ENCODE measurements around the gene ALPL.

The ALPL gene

DNA sequence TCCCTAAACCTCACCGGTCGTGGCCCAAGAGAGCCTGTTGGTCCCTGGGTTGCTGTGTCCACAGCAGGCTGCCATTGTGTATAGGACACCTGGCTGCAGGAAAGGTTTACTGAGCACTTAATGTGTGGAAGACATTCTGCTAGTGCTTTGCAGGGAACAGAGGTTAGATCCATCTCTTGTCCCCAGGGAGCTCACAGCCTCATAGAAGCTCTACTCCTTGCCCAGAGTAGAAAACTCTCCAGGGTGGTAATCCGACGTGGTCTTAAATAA is 16.9 kb upstream of the ALPL start:
- Histone ChIP-seq H3K27me3 (ENCODE audit: insufficient read depth, low read length) (no peaks in the 10 kb centered on the region), H3K79me2 (ENCODE audit: insufficient read depth, low read length) (no peaks in the 10 kb centered on the region), H3K4me1 (ENCODE audit: insufficient read depth, low read length, severe bottlenecking) (peaks cover 3% of the 10 kb centered on the region), H3K4me3 (ENCODE audit: low read depth, low read length, poor library complexity, severe bottlenecking) (no peak overlapping the region), H3K36me3 (ENCODE audit: insufficient read depth, low read length) (no peaks in the 10 kb centered on the region), H3K9ac (ENCODE audit: low read length) (no peak overlapping the region), H3K9me3 (ENCODE audit: low read length) (no peaks in the 10 kb centered on the region), H4K20me1 (ENCODE audit: insufficient read depth, low read length) (no peaks in the 10 kb centered on the region), H3K27ac (ENCODE audit: low read depth, low read length, poor library complexity, severe bottlenecking) (no peak overlapping the region), H3K4me2 (ENCODE audit: low read length) (no peak overlapping the region), H3K9me2 (ENCODE audit: low read depth, low read length) (no peaks in the 10 kb centered on the region), H3F3A (ENCODE audit: insufficient read depth, low read length) (no peaks in the 10 kb centered on the region), H2AFZ (ENCODE audit: low read length) (no peak overlapping the region)
- no peak for TF ChIP-seq EZH2 (IDR thresholded peaks at IDR 0.05; ENCODE audit: borderline replicate concordance, low read length)
- TF ChIP-seq, protein P1, sequence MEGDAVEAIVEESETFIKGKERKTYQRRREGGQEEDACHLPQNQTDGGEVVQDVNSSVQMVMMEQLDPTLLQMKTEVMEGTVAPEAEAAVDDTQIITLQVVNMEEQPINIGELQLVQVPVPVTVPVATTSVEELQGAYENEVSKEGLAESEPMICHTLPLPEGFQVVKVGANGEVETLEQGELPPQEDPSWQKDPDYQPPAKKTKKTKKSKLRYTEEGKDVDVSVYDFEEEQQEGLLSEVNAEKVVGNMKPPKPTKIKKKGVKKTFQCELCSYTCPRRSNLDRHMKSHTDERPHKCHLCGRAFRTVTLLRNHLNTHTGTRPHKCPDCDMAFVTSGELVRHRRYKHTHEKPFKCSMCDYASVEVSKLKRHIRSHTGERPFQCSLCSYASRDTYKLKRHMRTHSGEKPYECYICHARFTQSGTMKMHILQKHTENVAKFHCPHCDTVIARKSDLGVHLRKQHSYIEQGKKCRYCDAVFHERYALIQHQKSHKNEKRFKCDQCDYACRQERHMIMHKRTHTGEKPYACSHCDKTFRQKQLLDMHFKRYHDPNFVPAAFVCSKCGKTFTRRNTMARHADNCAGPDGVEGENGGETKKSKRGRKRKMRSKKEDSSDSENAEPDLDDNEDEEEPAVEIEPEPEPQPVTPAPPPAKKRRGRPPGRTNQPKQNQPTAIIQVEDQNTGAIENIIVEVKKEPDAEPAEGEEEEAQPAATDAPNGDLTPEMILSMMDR (IDR thresholded peaks at IDR 0.05; ENCODE audit: low read length), result no peak

DNA sequence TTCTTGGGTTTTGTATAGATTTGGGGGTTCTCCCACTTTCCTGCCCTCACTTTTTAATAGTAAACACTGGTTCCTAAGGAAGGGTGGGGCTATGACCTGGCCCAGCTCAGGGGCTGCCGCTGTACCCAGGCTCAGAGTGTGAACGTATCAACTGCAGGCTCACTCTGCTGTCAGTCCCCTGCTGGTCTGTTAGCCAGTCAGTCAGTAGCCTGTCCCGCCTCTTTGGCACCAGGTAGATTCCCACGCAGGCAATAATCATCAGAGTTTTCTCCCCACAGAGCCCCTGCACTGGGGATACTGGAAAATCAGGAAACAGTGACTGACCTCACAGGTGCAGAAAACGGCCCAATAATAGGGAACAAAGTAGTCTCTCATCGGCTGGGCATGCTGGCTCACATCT is 15.0 kb upstream of the ALPL start:
- Histone ChIP-seq H3K4me2 (ENCODE audit: low read length) (no peak overlapping the region), H3K36me3 (ENCODE audit: insufficient read depth, low read length) (no peaks in the 10 kb centered on the region), H3K9me3 (ENCODE audit: low read length) (no peaks in the 10 kb centered on the region), H3K9ac (ENCODE audit: low read length) (no peak overlapping the region), H3K27me3 (ENCODE audit: insufficient read depth, low read length) (peaks cover 2% of the 10 kb centered on the region; the same call in 1 of the 2 replicates), H3K4me3 (ENCODE audit: low read depth, low read length, poor library complexity, severe bottlenecking) (no peak overlapping the region), H3K27ac (ENCODE audit: low read depth, low read length, poor library complexity, severe bottlenecking) (no peak overlapping the region), H3K9me2 (ENCODE audit: low read depth, low read length) (no peaks in the 10 kb centered on the region), H4K20me1 (ENCODE audit: insufficient read depth, low read length) (no peaks in the 10 kb centered on the region), H3F3A (ENCODE audit: insufficient read depth, low read length) (no peaks in the 10 kb centered on the region), H3K4me1 (ENCODE audit: insufficient read depth, low read length, severe bottlenecking) (no peaks in the 10 kb centered on the region), H3K79me2 (ENCODE audit: insufficient read depth, low read length) (no peaks in the 10 kb centered on the region), H2AFZ (ENCODE audit: low read length) (no peak overlapping the region)
- no peak for TF ChIP-seq EZH2 (IDR thresholded peaks at IDR 0.05; ENCODE audit: borderline replicate concordance, low read length)
- TF ChIP-seq, protein P1 (IDR thresholded peaks at IDR 0.05; ENCODE audit: low read length), result no peak

DNA sequence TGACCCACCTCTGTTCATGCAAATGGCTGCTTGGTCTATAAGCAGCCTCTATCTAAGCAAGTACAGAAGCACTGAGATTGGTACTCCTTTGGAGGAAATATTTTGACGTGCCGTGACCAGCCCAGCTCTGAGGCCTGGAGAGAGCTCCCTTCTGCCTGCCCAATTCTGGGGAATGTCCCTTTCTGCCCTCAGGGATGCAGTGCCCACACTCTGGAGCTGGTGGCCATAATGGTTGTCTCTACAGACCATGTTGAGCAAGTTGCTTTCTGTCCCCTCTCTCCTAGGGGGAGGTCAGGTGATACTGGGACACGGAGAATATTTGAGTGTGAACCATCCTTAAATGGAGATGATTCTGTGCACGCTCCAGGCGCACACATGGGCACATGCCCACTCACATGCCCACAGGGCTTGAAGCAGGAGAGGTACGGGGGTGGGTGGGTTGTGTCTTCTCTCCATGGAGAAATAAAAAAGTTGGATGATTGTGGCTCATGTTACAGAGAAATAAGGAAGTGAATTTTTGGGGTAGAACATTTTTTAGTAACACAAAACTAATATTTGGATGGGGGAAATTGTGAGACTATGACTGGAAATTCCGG is 13.9 kb upstream of the ALPL start:
- H3K4me1 ChIP-seq (ENCODE audit: insufficient read depth, low read length, severe bottlenecking), result no peaks in the 10 kb centered on the region
- no peak overlapping the region for H3K9ac ChIP-seq (ENCODE audit: low read length)
- H3K27me3 ChIP-seq (ENCODE audit: insufficient read depth, low read length), result peaks cover 6% of the 10 kb centered on the region; the same call in 1 of the 2 replicates
- H2AFZ ChIP-seq (ENCODE audit: low read length), result no peak overlapping the region
- H3K9me2 ChIP-seq (ENCODE audit: low read depth, low read length), result no peaks in the 10 kb centered on the region
- no peak overlapping the region for H3K4me2 ChIP-seq (ENCODE audit: low read length)
- H3K79me2 ChIP-seq (ENCODE audit: insufficient read depth, low read length), result no peaks in the 10 kb centered on the region
- H3F3A ChIP-seq (ENCODE audit: insufficient read depth, low read length), result no peaks in the 10 kb centered on the region
- no peak overlapping the region for H3K4me3 ChIP-seq (ENCODE audit: low read depth, low read length, poor library complexity, severe bottlenecking)
- TF ChIP-seq, protein P1 (IDR thresholded peaks at IDR 0.05; ENCODE audit: low read length), result no peak
- TF ChIP-seq EZH2 (IDR thresholded peaks at IDR 0.05; ENCODE audit: borderline replicate concordance, low read length), result no peak
- no peak overlapping the region for H3K27ac ChIP-seq (ENCODE audit: low read depth, low read length, poor library complexity, severe bottlenecking)
- H4K20me1 ChIP-seq (ENCODE audit: insufficient read depth, low read length), result no peaks in the 10 kb centered on the region
- no peaks in the 10 kb centered on the region for H3K9me3 ChIP-seq (ENCODE audit: low read length)
- H3K36me3 ChIP-seq (ENCODE audit: insufficient read depth, low read length), result no peaks in the 10 kb centered on the region
